NT2/D1 (cell line): Measurements from ENCODE around the gene NPHS1.

ENCODE experiments used
- YY1 ChIP-seq: IDR thresholded peaks from 2 replicates; pipeline ENCODE4 v1.6.1; 2011; ENCODE audit not compliant: insufficient read length, insufficient read depth
- ZNF274 ChIP-seq: IDR thresholded peaks from 2 replicates; pipeline ENCODE4 v1.6.1; 2011; ENCODE audit warnings: mild to moderate bottlenecking, low read depth, low read length

- TF ChIP-seq ZNF274 (no peak), YY1 (no peak)
These were observed 76.1 kb downstream of the NPHS1 start for GRCh38 chr19:35776102-35776788.
